Bronchus fibroblast of lung (primary cell): ENCODE measurements around the gene EIF4B. TPM values are rescaled to one million over a fixed set of nuclear protein-coding genes. Genes with fewer than 3 reads are reported as not detected.

Source experiments
- total RNA-seq: library from RNA; depleted of rRNA; stranded (reverse); fragments of >200 nt; gene quantifications from 2 replicates; pipeline ENCODE4 v1.2.3, GENCODE V29; 2015

Gene EIF4B, protein sequence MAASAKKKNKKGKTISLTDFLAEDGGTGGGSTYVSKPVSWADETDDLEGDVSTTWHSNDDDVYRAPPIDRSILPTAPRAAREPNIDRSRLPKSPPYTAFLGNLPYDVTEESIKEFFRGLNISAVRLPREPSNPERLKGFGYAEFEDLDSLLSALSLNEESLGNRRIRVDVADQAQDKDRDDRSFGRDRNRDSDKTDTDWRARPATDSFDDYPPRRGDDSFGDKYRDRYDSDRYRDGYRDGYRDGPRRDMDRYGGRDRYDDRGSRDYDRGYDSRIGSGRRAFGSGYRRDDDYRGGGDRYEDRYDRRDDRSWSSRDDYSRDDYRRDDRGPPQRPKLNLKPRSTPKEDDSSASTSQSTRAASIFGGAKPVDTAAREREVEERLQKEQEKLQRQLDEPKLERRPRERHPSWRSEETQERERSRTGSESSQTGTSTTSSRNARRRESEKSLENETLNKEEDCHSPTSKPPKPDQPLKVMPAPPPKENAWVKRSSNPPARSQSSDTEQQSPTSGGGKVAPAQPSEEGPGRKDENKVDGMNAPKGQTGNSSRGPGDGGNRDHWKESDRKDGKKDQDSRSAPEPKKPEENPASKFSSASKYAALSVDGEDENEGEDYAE
- 380 and 439 TPM in 2 replicates for total RNA-seq

GRCh38 chr12:53005986-53006809, at the start of gene EIF4B:
Gene EIF4B (plus strand): TSS chr12:53006456. CDS start chr12:53006484, 28 bp downstream.

DNA sequence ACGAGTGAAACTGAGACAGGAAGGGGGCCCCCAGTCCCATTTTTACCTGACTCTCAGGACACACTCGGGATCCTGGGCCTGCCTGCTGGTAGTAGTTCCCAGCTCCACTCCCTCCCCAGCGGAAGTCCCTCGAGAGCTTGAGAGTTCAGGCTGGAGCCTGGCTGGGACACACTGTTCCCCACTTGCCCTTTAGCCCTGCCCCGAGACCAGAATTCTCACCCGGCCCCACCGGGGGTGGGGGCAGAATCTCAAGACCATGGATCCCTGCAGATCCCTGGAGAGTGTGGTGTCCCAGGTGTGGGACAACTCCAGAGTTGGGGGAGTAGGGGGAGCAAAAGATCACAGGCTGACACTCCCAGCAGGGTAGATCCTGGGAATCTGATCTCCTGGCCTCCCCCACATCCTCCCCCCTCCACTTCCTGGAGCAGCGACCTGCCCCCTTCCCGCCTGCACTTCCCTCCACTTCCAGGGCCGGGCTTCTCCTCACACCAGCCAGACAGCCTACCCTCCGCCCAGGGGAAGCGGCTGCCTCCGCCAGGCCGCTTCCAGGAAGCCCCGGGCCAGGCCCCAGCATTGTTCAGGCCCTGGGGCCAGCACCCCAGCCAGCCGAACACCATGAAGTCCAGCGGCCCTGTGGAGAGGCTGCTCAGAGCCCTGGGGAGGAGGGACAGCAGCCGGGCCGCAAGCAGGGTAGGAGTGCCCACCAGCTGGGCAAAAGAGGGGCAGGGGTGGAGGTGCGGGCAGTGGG, 43.5 kb downstream of the EIF4B start, which contains the start of gene TNS2:
Gene TNS2 (plus strand): TSS at position 495 of the 748 bp plus-strand sequence. CDS start 121 bp downstream, at position 616.

GRCh38 chr12:53079226-53080117, 73.2 kb downstream of the EIF4B start, which contains the start of gene SPRYD3:
Gene SPRYD3 (minus strand): TSS chr12:53079390. CDS start chr12:53079333, 57 bp downstream.

Other genes starting within 250 kb of the EIF4B start
- not detected in 2 replicates for gene KRT76, start 229.1 kb upstream of the EIF4B start, total RNA-seq
- gene KRT3, start 210.3 kb upstream of the EIF4B start, total RNA-seq: not detected in 2 replicates
- not detected in 2 replicates for gene KRT4, start 192.3 kb upstream of the EIF4B start, total RNA-seq
- gene KRT79, start 172.1 kb upstream of the EIF4B start, total RNA-seq: not detected in 2 replicates
- gene KRT78, start 157.5 kb upstream of the EIF4B start, total RNA-seq: not detected in 2 replicates
- gene KRT8, start 101.4 kb upstream of the EIF4B start, total RNA-seq: 27.1 TPM in 2 replicates
- gene KRT18, start 57.3 kb upstream of the EIF4B start, total RNA-seq: 135 and 154 TPM in 2 replicates
- gene TNS2, start 43.6 kb downstream of the EIF4B start, total RNA-seq: 68.3 and 74.5 TPM in 2 replicates
- 24.7 and 27.1 TPM in 2 replicates for gene SPRYD3, start 72.9 kb downstream of the EIF4B start, total RNA-seq
- 632 and 635 TPM in 2 replicates for gene IGFBP6, start 91.2 kb downstream of the EIF4B start, total RNA-seq
- under 0.01 TPM in 1 of 2 replicates, not detected in the other for gene SOAT2, start 97.0 kb downstream of the EIF4B start, total RNA-seq
- gene ZNF740, start 174.3 kb downstream of the EIF4B start, total RNA-seq: 5.2 and 5.9 TPM in 2 replicates
- gene CSAD, start 174.5 kb downstream of the EIF4B start, total RNA-seq: 4.2 and 5.4 TPM in 2 replicates
- under 0.01 TPM in 2 replicates for gene ITGB7, start 200.8 kb downstream of the EIF4B start, total RNA-seq
- 27.4 and 32.1 TPM in 2 replicates for gene RARG, start 225.8 kb downstream of the EIF4B start, total RNA-seq